ENCODE measurements around the gene STRIT1. TPM values are rescaled to one million over a fixed set of nuclear protein-coding genes. Genes with fewer than 3 reads are reported as not detected.
"Not testable (repeated sequence)": the region's sequence is repeated elsewhere in the genome, so short reads cannot be mapped to it uniquely, and the experiment has no call there.

STRIT1 gene
- total and polyA plus RNA-seq, 7 donors = 714 to 1,417 (median 1,022) TPM

GRCh38 chr3:155283092-155284056 is 10.1 kb downstream of the STRIT1 start:
- H3K4me3 ChIP-seq = no peak overlapping the region
- DNase-seq (no peak), ATAC-seq (peak in 1 of 4 donors; percentile 10)
- H3K9me3 ChIP-seq = no peaks in the 10 kb centered on the region
- no peaks in the 10 kb centered on the region for H3K27me3 ChIP-seq (ENCODE audit: insufficient read depth in 3 of 3, low read length in 2 of 3)
- H3K36me3 ChIP-seq (ENCODE audit: insufficient read depth in 1 of 2, low read depth in 1 of 2) = no peaks in the 10 kb centered on the region
- no peak for TF ChIP-seq CTCF (IDR thresholded peaks at IDR 0.05)
- peaks cover 14% of the 10 kb centered on the region for H3K4me1 ChIP-seq
- H3K27ac ChIP-seq = peak overlapping the region; percentile 62
- intact Hi-C loops (cut with DNase I) = loop anchor here (5.0 kb wide), 2 partner anchors 36 to 41 kb away; no protein-coding TSS in a partner anchor
- WGBS, 3 donors = 84 to 87% (median 86%) methylated on average over 8 of the region's 8 CpGs

GRCh38 chr3:155282385-155283091 is 10.9 kb downstream of the STRIT1 start:
- intact Hi-C loops (cut with DNase I) = loop anchor here (5.0 kb wide), 2 partner anchors 35 to 40 kb away; no protein-coding TSS in a partner anchor
- peak in 3 of 4 donors; percentile 25 to 59 (median 43) for ATAC-seq
- Histone ChIP-seq H3K36me3 (ENCODE audit: insufficient read depth in 1 of 2, low read depth in 1 of 2) (no peaks in the 10 kb centered on the region), H3K27ac (peak overlapping the region; percentile 62), H3K9me3 (no peaks in the 10 kb centered on the region), H3K4me3 (no peak overlapping the region), H3K4me1 (peaks cover 14% of the 10 kb centered on the region), H3K27me3 (ENCODE audit: insufficient read depth in 3 of 3, low read length in 2 of 3) (no peaks in the 10 kb centered on the region)
- 41 to 61% (median 59%) methylated on average over 6 of the region's 6 CpGs for WGBS, 3 donors
- DNase-seq = no peak
- no peak for TF ChIP-seq CTCF (IDR thresholded peaks at IDR 0.05)

GRCh38 chr3:155281912-155282311 is 11.6 kb downstream of the STRIT1 start:
- DNase-seq = no peak
- no peaks in the 10 kb centered on the region for H3K27me3 ChIP-seq (ENCODE audit: insufficient read depth in 3 of 3, low read length in 2 of 3)
- TF ChIP-seq CTCF (IDR thresholded peaks at IDR 0.05) = no peak
- 27 to 52% (median 35%) methylated on average over 2 of the region's 2 CpGs for WGBS, 3 donors
- peak overlapping the region; percentile 62 for H3K27ac ChIP-seq
- intact Hi-C loops (cut with DNase I) = loop anchor here (5.0 kb wide), 2 partner anchors 35 to 40 kb away; no protein-coding TSS in a partner anchor
- no peaks in the 10 kb centered on the region for H3K9me3 ChIP-seq
- peak in 3 of 4 donors; percentile 15 to 31 (median 23) for ATAC-seq
- H3K4me1 ChIP-seq = peaks cover 14% of the 10 kb centered on the region
- no peaks in the 10 kb centered on the region for H3K36me3 ChIP-seq (ENCODE audit: insufficient read depth in 1 of 2, low read depth in 1 of 2)
- no peak overlapping the region for H3K4me3 ChIP-seq

GRCh38 chr3:155276089-155276488 is 17.4 kb downstream of the STRIT1 start:
- ATAC-seq; DNase-seq; H3K27me3 ChIP-seq (ENCODE audit: insufficient read depth in 3 of 3, low read length in 2 of 3); H3K36me3 ChIP-seq (ENCODE audit: insufficient read depth in 1 of 2, low read depth in 1 of 2); intact Hi-C loops (cut with DNase I); H3K4me3 ChIP-seq; H3K9me3 ChIP-seq; H3K4me1 ChIP-seq; H3K27ac ChIP-seq: not testable (repeated sequence)
- WGBS, 3 donors = 97 to 98% (median 97%) methylated on average over 6 of the region's 6 CpGs

- H3K9me3 ChIP-seq; ATAC-seq; H3K27me3 ChIP-seq (ENCODE audit: insufficient read depth in 3 of 3, low read length in 2 of 3); H3K27ac ChIP-seq; H3K4me1 ChIP-seq; intact Hi-C loops (cut with DNase I); H3K4me3 ChIP-seq; DNase-seq; H3K36me3 ChIP-seq (ENCODE audit: insufficient read depth in 1 of 2, low read depth in 1 of 2): not testable (repeated sequence)
- WGBS, 3 donors = 84 to 89% (median 88%) methylated on average over 6 of the region's 6 CpGs
These were observed 18.2 kb downstream of the STRIT1 start for GRCh38 chr3:155275159-155275754.

GRCh38 chr3:155274435-155274834 is 19.0 kb downstream of the STRIT1 start:
- H3K27ac ChIP-seq; H3K27me3 ChIP-seq (ENCODE audit: insufficient read depth in 3 of 3, low read length in 2 of 3); ATAC-seq; H3K36me3 ChIP-seq (ENCODE audit: insufficient read depth in 1 of 2, low read depth in 1 of 2); H3K4me1 ChIP-seq; H3K4me3 ChIP-seq; DNase-seq; H3K9me3 ChIP-seq; intact Hi-C loops (cut with DNase I): not testable (repeated sequence)
- WGBS, 3 donors = 91 to 98% (median 96%) methylated on average over 4 of the region's 4 CpGs
